ENCODE results near the gene RNF141.

The RNF141 gene

DNA sequence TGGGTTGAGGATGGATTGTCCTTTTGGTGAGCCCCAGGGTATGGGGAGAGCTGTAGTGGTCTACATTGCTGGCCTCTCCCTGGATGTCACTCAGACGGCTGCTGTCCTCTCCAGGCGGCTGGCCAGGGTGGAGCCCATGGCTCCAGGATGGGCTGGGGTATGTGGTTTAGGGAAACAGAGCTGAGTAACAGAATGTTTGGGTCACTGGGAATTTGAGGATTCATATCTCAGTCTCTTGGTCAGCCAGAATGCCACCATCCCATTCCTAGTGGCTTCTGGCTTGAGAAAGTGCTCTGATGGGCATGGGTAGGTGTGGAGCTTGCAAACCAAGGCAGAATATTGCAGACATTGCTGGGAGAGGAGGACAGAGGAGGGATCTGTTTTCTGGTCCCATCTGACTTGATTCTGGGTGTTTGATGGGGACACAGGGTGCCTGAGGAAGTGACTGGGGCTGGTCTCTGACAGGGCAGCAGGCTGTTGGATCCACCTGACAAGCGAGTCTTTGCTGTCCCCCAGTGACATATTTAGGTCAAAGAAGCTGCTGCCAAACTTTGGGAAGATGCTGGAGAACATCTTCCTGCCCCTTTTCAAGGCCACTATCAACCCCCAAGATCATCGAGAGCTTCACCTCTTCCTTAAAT, 44.6 kb downstream of the RNF141 start:
- DNase-seq: no peak

DNA sequence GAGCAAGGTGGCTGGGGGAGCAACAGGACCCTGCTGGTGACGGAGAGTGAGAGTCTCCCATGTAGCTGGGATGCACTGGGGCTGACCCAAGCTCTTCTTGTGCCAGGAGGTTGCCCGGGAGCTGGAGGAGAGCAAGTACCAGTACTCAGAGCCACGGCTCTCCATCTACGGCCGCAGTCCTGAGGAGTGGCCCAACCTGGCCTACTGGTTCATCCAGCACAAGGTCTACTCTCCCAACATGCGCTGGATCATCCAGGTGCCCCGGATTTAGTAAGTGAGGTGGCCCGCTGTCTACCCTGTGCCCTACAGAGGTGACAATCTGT, 45.6 kb downstream of the RNF141 start:
- DNase-seq: no peak

DNA sequence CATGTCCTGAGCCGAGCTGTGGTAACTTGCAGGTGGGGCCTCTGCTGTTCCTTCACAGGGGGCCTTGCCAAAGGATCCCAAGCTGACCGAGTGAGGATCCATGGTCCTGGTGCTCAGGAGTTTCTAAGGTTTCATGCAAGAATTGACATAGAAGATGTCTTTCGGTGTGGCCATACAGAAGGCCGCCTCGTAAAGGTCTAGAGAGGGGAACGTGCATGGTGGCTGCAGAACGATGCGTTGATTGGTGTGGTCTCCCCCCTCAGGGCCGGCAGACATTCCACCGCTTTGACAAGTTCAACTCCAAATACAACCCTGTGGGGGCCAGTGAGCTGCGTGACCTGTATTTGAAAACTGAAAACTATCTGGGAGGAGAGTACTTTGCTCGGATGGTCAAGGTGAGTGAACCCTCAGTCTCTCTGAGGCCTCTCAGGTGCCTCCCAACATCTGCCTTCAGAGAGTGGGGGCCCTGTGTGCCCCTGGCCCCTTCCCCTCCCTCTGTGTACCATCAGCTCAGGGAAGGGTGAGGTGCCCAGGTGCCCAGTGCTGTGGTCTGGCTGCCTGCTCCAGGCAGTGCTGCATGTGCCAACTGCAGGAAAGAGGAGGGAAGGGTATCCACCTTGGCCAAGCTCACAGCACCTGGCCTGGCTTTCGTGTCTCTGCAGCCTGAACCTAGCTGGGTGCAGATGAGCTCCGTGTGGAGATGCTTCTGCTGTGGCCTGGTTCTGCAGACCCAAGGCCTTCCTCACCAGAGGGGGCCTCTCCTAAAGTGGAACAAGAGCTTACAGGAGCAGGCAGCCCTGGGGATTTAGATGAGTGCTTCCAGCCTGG, 46.1 kb downstream of the RNF141 start:
- no peak for DNase-seq

DNA sequence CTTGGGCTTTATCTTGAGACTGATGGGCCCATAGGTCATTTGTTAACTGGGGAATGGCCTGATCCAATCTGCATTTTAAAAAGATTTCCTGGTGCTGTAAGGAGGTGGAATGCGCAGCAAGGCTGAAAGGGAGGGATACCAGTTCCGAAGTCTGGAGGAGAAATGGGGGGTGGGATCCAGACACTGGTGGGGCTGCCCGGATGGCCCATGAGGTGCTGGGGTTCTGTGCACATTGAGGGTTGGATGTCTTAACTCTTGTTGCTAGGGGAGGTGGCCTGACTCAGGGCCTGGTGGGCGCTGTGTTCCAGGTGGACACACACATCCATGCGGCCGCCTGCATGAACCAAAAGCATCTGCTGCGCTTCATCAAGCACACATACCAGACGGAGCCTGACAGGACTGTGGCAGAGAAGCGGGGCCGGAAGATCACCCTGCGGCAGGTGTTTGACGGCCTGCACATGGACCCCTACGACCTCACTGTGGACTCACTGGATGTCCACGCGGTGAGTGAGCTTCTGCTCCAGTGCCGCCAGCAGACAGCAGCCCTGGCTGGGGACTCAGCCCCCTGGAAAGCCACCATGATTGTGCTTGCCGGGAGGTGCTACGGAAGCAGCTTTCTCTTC, 47.8 kb downstream of the RNF141 start:
- no peak for DNase-seq

DNA sequence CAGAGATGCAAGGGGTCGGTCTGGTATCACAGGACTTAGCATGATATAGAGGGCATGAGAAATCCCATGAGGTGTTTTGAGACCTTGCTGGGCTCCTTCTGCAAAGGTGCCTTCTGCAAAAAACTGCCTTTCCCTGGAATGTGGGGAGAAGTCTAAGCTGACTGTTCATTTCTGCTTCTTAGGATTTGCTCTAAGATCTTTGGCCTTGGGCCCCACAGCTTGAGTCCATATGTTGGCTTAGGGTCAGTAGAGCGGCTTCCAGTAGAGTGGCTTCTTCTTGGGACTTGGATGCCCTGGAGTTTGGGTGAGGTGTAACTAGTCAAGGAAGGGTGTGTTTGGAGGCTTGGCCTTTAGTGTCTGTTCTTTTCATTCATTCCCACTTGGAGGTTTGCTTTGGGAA, 48.9 kb downstream of the RNF141 start:
- no peak for DNase-seq

DNA sequence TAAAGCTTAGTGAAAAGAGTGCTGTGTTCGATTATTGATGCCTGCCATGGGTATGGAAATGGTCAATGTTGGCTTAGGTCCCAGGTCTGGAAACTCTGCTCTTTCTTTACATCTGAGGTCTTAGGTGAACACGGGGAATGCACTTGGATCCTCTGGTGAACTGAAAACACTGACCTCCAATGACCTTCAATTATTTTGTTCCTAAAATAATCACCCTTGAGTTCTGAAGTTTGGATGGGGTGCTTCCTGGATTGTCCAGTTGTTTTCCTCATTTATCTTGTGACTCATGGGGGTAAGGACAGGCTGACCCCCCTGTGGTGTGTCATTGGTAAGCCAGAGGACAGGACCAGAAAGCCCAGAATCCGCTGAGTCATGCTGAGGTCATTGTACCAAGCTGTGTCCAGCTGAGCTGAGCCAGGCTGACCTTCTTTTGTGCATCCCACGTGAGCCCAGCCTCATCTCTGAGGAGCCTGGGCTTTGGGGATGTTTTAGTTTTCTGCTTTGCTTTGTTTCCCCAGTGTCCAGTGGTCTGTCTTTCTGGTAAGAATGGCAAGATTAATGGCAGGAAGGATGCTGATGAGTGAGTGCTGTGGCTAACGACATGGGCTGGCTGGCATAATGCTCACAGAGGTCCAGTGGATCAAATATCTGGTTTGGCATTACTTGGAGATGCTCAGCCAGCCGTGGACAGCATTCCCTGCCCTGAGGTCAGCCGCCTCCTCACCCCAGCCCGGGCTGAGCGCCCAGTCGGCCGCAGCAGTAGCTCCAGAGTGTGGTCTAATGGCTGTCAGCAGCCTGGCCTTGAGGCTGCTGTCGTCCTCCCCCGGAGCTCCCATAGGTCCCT, 50.4 kb downstream of the RNF141 start:
- peak; percentile 71 for DNase-seq

DNA sequence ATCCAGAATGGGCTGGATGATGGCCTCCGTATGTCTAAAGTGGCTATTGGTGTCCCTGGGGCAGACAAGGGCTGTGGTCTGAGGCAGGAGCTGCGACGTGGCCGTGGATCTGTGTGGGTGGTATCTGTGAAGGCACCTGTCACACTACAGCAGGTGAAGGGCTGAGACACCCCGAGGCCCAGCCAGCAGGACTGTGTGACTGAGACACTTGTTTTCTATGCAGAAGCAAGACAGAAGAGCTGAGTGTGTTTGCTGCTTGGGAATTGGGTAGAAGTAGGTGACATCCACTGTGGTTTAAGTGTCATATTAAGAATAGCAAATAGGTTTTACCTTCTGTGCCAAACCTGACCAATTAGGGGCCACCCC, 51.0 kb downstream of the RNF141 start:
- DNase-seq: no peak

DNA sequence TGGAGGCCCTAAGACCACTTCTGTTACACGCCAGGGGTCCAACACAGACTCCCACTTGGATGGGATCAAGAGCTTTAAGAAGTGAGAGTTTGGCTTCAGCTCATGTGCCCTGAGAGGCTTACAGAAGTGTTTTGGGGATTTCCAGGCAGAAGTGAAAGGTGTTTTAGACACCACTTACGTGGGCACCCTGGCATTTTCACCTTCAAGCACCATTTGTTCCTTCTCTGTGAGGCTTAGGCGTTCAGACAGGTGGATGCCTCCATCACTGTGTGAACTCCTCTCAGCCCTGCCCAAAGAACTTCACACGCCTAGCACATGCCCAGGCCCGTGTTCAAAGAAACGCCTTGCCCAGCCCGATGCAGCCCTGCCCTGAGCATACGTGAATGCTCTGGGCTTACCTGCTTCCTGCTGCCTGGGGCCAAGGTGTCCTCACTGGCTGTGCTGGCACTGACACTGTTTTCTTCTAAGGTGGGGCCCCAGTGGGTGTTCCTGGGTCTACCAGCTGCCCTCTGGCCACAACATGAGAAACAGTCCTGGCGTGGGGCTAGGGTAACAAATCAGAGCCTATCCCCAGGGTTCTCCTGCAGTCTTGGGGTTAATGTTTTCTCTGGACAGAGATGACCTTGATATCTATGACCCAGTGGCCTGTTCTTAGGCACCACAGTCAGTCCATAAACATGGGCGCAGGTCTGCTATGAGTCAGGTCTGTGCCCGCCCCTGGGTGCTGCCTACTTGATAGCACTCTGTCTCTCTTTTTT, 51.9 kb downstream of the RNF141 start:
- no peak for DNase-seq

DNA sequence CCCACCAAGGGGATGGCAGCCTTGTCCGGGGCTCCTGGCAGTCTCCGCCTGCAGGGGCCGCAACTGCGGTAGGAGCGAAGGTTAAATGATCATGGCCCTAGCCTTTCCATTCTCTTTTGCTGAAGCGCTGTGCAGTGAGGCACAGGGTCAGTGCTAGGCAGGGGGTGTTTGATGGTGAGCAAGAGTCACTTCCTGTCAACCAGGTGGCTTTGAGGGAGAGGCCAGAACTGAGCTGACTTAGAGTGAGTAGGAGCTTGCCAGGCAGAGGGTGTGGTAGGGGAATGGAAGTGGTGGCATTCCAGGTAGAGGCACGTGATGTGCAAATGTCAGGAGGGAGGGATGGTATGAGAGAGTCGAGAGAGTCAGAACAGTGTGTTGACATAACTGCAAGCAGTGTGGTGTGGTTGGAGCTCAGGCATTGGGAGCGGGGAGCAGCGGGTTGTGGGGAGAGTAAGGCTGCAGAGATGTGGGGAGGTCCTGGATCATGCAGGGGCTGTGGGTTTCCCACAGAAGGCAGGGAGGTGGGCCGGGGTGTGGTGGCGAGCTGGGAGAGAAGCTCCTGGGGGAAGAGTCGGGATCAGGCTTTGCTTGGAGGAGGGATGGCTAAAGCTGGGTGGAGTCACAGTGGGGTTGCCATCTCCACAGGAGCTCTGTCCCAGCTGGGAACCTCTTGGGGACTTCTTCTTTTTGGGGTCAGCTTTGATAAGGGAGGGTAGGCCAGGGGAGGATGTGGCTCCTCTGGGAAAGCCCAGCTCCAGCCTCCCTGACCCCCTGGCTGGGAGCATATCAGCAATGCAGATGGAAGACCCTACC, 52.7 kb downstream of the RNF141 start:
- DNase-seq: no peak

DNA sequence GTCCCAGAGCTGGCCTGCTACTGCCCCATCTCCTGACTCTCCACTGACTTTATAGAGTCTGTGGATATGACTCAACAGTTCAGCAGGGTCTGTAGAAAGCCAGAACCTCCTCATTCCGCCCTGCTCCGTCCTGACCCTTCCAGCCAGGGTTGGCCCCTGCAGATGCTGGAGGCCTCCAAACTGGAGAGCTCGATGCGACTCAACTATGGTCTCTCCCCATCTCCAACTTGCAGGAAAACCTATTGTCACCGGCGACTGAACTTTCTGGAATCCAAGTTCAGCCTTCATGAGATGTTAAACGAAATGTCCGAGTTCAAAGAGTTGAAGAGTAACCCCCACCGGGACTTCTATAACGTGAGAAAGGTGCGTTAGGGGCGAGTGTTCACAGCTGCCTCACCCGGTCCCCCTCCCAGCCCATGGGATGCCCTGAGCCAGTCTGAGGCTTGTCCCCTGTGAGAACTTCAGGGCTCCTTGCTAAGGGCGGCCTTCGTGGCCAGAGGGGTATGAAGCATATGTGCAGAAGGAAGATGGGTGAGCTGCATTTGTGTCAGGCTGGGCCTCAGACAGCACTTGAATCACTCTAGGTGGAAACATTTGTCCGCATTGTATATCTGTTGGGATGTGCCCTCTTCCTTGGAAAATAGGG, 53.9 kb downstream of the RNF141 start:
- no peak for DNase-seq

DNA sequence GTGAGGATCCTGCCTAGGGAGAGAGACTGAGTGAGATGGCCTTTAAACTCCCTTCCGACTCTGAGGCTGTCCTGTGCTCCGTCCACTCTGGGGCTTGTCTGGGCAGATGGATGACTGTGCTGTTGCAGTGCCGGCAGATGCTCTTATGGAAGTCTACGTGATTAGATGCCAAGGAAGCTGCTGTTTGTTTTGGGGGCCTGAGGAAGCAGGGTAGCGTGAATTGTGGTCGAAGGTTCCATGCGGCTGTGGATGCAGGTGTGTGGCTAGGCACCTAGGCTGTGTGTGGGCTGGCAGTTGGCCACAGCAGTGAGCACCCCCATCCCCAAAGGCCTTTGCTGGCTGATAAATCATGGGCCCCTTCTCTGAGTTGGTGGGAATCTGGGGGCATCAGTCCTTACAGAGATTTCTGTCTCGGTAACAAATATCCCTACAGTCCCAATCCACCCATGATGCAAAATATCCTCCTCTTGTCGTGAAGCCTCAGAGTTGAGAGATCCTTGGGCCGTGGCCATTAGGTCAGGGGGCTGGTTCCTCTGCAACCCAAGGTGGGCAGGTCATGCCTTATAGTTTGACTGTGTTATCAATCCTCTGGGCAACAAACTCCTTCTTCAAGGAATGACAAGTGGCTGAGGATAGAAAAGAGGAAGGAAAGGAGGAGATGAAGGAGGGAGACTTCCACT, 54.7 kb downstream of the RNF141 start:
- no peak for DNase-seq

DNA sequence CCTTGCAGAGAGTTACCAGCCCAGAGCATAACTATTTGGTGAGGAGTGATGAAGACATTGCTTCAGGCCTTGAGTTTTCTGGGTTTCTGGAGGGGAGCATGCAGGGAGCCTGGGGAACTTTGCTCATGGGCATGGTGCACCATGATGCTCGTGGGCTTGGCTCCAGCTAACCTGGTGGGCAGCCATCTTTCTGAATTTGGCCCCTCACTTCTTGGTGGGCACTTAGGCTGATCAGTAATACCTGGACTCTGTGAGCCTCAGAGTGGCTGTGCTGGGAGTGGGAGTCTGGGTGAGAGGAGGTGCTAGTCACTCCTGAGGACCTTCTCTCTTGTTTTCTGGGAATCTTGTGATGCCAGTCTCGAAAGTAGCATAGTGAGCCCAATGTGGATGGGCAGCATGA, 55.3 kb downstream of the RNF141 start:
- no peak for DNase-seq

DNA sequence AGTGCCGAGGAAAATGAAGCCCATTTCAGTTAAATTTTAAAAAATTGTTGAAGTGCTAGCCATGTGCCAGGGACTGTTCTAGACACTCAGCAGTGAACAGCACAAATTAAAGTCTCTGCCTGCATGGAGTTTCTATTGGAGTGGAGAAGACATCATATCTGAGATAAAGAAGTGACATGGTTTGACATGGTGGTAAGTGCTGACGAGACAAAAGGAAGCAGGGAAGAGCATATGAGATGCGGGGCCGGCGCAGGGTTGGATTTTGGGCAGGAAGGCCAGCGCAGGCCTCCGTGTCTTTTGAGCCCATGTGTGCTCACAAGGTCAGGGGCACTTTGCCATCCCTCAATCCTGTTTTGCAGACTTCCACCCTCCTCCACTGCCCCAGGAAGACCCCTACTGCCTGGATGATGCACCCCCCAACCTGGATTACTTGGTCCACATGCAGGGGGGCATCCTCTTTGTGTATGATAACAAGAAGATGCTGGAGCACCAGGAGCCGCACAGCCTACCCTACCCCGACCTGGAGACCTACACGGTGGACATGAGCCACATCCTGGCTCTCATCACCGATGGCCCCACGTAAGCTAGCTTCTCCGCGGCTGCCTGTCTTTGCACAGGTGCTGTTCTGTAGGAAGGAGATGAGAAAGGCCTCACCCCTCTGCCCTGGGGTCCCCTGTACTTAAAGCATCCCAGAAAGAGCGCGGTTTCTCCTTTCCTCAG, 56.4 kb downstream of the RNF141 start:
- no peak for DNase-seq

DNA sequence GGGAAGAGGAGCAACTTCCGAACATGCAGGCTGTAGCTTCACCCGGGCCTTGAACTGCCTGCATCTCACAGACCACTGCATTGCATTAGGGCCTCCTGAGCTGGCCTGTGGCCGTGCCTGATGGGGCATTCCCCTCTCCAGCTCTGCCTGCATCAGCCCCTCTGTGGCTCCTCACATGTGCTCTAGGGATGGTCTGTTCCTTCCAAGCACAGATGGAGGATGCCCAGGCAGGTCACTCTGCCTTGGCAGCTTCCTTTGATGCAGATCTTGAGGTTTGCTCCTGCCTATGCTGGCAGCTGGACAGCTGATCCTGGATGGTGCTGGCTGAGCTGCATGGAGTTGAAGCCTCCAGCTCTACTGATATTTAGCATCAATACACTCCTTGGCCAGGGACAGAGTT, 57.4 kb downstream of the RNF141 start:
- no peak for DNase-seq

DNA sequence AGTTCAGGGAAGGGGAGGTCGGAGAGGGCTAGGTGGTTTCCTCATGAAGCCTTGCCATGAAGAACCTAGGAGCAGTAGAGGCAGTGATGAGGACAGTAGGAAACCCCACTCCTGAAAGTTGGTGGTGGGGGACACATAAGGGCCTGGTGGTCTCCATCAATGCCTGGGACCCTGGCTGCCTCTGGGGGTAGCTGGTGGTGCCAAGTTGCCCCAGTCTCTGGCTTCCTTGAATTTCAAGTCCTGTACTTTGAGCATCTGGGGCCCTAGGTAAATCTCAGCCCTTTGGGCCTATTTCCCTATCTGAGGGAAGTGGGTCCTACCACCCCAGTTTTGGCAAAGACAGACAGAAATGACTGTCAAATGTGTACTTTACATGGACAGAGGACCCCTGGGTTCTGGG, 57.8 kb downstream of the RNF141 start:
- no peak for DNase-seq

DNA sequence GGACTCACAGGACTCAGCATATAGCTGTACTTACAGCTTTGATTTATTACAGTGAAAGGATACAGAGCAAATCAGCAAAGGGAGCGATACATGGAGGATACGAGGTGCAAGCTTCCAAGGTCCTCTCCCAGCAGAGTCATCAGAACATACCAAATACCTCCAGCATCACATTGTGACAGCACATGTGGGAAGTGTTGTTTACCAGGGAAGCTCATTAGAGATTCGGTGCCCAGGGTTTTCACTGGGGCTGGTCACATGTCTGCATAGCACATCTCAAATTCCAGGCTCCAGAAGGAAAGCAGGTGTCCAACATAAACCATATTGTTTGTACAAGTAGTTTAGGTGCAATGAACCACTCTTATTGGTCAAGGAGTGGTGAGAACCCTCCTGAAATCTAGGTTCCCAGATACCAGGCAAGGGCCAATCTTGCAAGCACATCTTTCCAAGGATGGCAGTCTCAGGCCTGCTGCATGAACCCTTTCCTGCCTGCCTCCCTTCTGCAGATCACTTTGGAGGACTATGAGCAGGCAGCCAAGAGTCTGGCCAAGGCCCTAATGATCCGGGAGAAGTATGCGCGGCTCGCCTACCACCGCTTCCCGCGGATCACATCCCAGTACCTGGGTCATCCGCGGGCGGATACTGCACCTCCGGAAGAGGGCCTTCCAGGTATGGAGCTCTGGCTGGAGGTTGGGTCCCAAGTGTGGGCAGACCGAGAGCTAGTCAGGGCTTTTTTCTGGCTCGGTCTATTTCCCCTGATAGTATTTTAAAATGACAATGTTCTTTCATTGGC, 59.2 kb downstream of the RNF141 start:
- DNase-seq: no peak

DNA sequence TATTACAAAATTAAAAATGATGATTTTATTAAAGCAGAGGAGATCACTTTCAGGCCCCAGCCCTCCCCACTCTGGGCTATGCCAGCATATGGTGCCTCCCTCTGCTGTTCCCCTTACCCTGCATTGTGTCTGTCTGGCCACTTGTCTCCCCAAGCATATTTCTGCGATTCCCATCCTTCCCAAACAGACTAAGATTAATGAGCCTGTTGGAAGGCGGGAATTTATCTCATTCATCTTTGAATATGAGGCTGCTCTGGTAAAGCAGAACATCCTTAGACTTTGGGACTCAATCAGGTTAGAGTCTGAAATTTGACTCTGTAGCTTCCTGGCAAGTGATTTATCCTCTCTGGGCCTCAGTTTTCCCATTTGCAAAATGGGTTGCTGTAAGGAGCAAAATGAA, 60.2 kb downstream of the RNF141 start:
- no peak for DNase-seq

DNA sequence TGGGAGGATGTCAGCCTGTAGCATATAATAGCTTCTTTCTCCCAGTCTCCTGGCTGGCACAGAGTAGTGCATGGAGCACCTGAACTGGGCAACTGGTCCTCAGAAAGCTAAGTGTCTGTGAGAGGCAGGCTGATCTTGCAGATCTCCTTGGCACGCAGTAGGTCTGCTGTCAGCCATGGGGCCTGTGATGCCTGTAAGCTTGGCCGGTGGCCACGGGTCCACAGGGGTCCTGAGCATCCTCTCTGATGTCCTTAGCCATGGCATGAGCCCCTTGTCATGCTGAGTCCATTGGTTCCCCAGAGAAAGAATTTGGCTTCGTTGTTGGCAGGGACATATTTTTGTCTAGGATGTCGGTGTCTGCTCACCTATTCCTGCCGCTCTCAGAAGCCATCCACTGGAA, 61.0 kb downstream of the RNF141 start:
- DNase-seq: no peak
